Uterus (tissue), 2 donors: Measurements from ENCODE around the gene CRIP2.

Experiments used
- POLR2A ChIP-seq, 2 donors: fragments of 450-650 bp; IDR thresholded peaks; one replicate each; pipeline ENCODE4 v1.6.1; 2016; ENCODE audit warnings: antibody characterized with exemption in 2 of 2, mild to moderate bottlenecking in 1 of 2, moderate library complexity in 1 of 2
- TF ChIP-seq, protein P1 (sequence below), 4 experiments: fragments of 200-600 bp in 2 of 4; fragments of 450-650 bp in 2 of 4; sonication (generic) in 2 of 4; IDR thresholded peaks; one replicate each; pipeline ENCODE4 v1.5.1; 2016 to 2019; ENCODE audit warnings: antibody characterized with exemption in 4 of 4, mild to moderate bottlenecking in 2 of 4, moderate library complexity in 1 of 4

DNA sequence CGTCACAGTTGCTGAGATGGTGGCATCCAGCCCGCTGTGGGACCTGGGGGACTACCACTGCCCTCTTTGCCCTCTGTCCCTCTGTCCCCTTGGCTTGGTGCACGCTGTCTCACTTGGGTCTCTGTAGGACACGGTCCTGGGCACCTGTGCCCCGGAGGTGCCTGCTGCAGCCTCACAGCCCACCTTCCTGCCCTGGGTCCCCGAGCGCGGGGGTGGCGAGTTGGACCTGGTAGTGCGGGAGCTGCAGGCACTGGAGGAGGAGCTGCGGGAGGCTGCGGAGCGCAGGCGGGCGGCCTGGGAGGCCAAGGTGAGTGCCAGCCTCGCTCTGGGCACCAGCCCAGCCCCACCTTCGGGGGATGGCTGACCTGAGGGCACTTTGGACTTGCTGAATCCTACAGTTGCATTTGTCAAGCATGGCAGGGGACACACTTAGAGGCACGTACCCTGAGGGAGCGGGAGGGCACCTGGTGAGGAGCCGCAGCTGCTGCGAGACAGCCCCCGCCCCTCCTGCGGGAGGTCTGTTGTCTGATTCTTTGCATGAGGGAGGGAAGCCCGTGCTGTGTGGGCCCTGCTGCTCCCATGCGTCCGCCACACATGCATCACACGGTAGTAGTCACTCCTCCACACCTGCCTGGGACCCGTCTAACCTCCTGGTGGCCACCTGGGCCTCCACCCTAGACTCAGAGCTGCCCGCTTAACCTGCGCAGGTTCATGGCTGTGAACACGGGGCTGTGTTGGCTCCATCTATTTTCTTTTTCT, 23.2 kb downstream of the CRIP2 start:
- TF ChIP-seq POLR2A (IDR thresholded peaks at IDR 0.05), result no peak
- TF ChIP-seq, protein P1, sequence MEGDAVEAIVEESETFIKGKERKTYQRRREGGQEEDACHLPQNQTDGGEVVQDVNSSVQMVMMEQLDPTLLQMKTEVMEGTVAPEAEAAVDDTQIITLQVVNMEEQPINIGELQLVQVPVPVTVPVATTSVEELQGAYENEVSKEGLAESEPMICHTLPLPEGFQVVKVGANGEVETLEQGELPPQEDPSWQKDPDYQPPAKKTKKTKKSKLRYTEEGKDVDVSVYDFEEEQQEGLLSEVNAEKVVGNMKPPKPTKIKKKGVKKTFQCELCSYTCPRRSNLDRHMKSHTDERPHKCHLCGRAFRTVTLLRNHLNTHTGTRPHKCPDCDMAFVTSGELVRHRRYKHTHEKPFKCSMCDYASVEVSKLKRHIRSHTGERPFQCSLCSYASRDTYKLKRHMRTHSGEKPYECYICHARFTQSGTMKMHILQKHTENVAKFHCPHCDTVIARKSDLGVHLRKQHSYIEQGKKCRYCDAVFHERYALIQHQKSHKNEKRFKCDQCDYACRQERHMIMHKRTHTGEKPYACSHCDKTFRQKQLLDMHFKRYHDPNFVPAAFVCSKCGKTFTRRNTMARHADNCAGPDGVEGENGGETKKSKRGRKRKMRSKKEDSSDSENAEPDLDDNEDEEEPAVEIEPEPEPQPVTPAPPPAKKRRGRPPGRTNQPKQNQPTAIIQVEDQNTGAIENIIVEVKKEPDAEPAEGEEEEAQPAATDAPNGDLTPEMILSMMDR (IDR thresholded peaks at IDR 0.05), result no peak
